Suprapubic skin (tissue), 4 donors: ENCODE results near the gene GLCE.

Experiments
- CTCF ChIP-seq, 2 donors: fragments of 200-600 bp in 1 of 2; fragments of 450-650 bp in 1 of 2; sonication (generic) in 1 of 2; IDR thresholded peaks; one replicate each; pipeline ENCODE4 v1.5.1; 2016 to 2019; ENCODE audit warnings: antibody characterized with exemption in 2 of 2, mild to moderate bottlenecking in 1 of 2, moderate library complexity in 1 of 2
- EP300 ChIP-seq: sonication (generic); formaldehyde crosslinking; IDR thresholded peaks from one replicate; pipeline ENCODE4 v1.6.1; 2017; ENCODE audit warnings: antibody characterized with exemption
- POLR2A ChIP-seq, 2 donors: fragments of 450-650 bp; IDR thresholded peaks; one replicate each; pipeline ENCODE4 v1.6.1; 2017; ENCODE audit warnings: antibody characterized with exemption in 2 of 2, mild to moderate bottlenecking in 2 of 2, moderate library complexity in 2 of 2
- POLR2AphosphoS5 ChIP-seq, 3 donors: sonication (generic); formaldehyde crosslinking; IDR thresholded peaks; one replicate each; pipeline ENCODE4 v1.6.1; 2017; ENCODE audit warnings: antibody characterized with exemption in 3 of 3

- TF ChIP-seq POLR2AphosphoS5 (IDR thresholded peaks at IDR 0.05) = no peak
- no peak for TF ChIP-seq CTCF (IDR thresholded peaks at IDR 0.05)
- no peak for TF ChIP-seq POLR2A (IDR thresholded peaks at IDR 0.05)
- no peak for TF ChIP-seq EP300
Measured at GRCh38 chr15:69290346-69291164, 130.1 kb downstream of the GLCE start.
